H9 (cell line): ENCODE measurements around the gene POC1B. TPM values are rescaled to one million over a fixed set of nuclear protein-coding genes. Genes with fewer than 3 reads are reported as not detected.

Source experiments
- DNase-seq: peaks from one replicate; pipeline ENCODE4 v3.0.0-alpha.2; 2017
- H2AFZ ChIP-seq: one replicate; pipeline ENCODE4 v1.6.1; 2013; ENCODE audit warnings: mild to moderate bottlenecking, low read length, control low read depth, moderate library complexity
- H2AK5ac ChIP-seq: 2 replicates; pipeline ENCODE4 v1.6.1; 2013; ENCODE audit warnings: low read length, control low read depth, mixed read lengths; ENCODE audit not compliant: insufficient read length
- H2BK120ac ChIP-seq: one replicate; pipeline ENCODE4 v1.6.1; 2013; ENCODE audit warnings: low read depth, mild to moderate bottlenecking, low read length, control low read depth, inconsistent platforms; ENCODE audit not compliant: poor library complexity, severe bottlenecking
- H2BK12ac ChIP-seq: 2 replicates; pipeline ENCODE4 v1.6.1; 2013; ENCODE audit warnings: low read length, control low read depth, mixed read lengths, low read depth; ENCODE audit not compliant: insufficient read length
- H2BK15ac ChIP-seq: 2 replicates; pipeline ENCODE4 v1.6.1; 2013; ENCODE audit warnings: low read depth, low read length, control low read depth
- H2BK20ac ChIP-seq: one replicate; pipeline ENCODE4 v1.6.1; 2013; ENCODE audit warnings: low read depth, mild to moderate bottlenecking, low read length, control low read depth, inconsistent platforms; ENCODE audit not compliant: poor library complexity, severe bottlenecking
- H2BK5ac ChIP-seq: 2 replicates; pipeline ENCODE4 v1.6.1; 2013; ENCODE audit warnings: low read length, control low read depth, mixed read lengths; ENCODE audit not compliant: insufficient read length
- H3K14ac ChIP-seq: 2 replicates; pipeline ENCODE4 v1.6.1; 2013; ENCODE audit warnings: low read length, control low read depth; ENCODE audit not compliant: insufficient read depth
- H3K18ac ChIP-seq: 2 replicates; pipeline ENCODE4 v1.6.1; 2013; ENCODE audit warnings: low read depth, mild to moderate bottlenecking, mixed read lengths, low read length, control low read depth; ENCODE audit not compliant: insufficient read length
- H3K23ac ChIP-seq: 2 replicates; pipeline ENCODE4 v1.6.1; 2013; ENCODE audit warnings: low read length, control low read depth, mixed read lengths, low read depth; ENCODE audit not compliant: insufficient read length
- H3K23me2 ChIP-seq: 2 replicates; pipeline ENCODE4 v1.6.1; 2013; ENCODE audit warnings: low read depth, mild to moderate bottlenecking, mixed read lengths, low read length, control low read depth; ENCODE audit not compliant: insufficient read length, poor library complexity, severe bottlenecking
- H3K27ac ChIP-seq: 2 replicates; pipeline ENCODE4 v1.5.1; 2013; ENCODE audit warnings: low read length, control low read depth, mixed read lengths, low read depth; ENCODE audit not compliant: insufficient read length
- H3K27me3 ChIP-seq: 2 replicates; pipeline ENCODE4 v1.6.1; 2013; ENCODE audit warnings: low read length, control low read depth, inconsistent platforms; ENCODE audit not compliant: insufficient read depth
- H3K4ac ChIP-seq: 2 replicates; pipeline ENCODE4 v1.6.1; 2013; ENCODE audit warnings: low read depth, mild to moderate bottlenecking, control low read depth, inconsistent platforms, low read length, moderate library complexity
- H3K4me1 ChIP-seq: 2 replicates; pipeline ENCODE4 v1.6.1; 2013; ENCODE audit warnings: low read length, control low read depth, inconsistent platforms; ENCODE audit not compliant: insufficient read depth
- H3K4me2 ChIP-seq: 2 replicates; pipeline ENCODE4 v1.6.1; 2013; ENCODE audit warnings: low read length, control low read depth, mixed read lengths; ENCODE audit not compliant: insufficient read length, insufficient read depth
- H3K56ac ChIP-seq: 2 replicates; pipeline ENCODE4 v1.6.1; 2013; ENCODE audit warnings: low read depth, mild to moderate bottlenecking, mixed read lengths, low read length, control low read depth; ENCODE audit not compliant: insufficient read length
- H3K79me1 ChIP-seq: 2 replicates; pipeline ENCODE4 v1.6.1; 2013; ENCODE audit warnings: low read depth, mild to moderate bottlenecking, moderate library complexity, low read length, control low read depth, inconsistent platforms; ENCODE audit not compliant: insufficient read depth, poor library complexity, severe bottlenecking
- H3K79me2 ChIP-seq: 2 replicates; pipeline ENCODE4 v1.6.1; 2013; ENCODE audit warnings: low read length, control low read depth, inconsistent platforms; ENCODE audit not compliant: insufficient read depth
- H3K9ac ChIP-seq: 2 replicates; pipeline ENCODE4 v1.6.1; 2013; ENCODE audit warnings: low read length, control low read depth, mixed read lengths; ENCODE audit not compliant: insufficient read length; ENCODE audit errors: extremely low read depth
- H3K9me3 ChIP-seq: one replicate; pipeline ENCODE4 v1.6.1; 2013; ENCODE audit warnings: low read depth, low read length, inconsistent platforms; ENCODE audit not compliant: control insufficient read depth
- H3T11ph ChIP-seq: one replicate; pipeline ENCODE4 v1.6.1; 2013; ENCODE audit warnings: mild to moderate bottlenecking, low read length, control low read depth, inconsistent platforms
- H4K20me1 ChIP-seq: one replicate; pipeline ENCODE4 v1.6.1; 2013; ENCODE audit not compliant: control insufficient read depth, insufficient read length, insufficient read depth
- H4K5ac ChIP-seq: 2 replicates; pipeline ENCODE4 v1.6.1; 2013; ENCODE audit warnings: low read depth, mild to moderate bottlenecking, mixed read lengths, low read length, control low read depth; ENCODE audit not compliant: insufficient read length
- H4K8ac ChIP-seq: replicated peaks from 2 replicates; pipeline ENCODE4 v1.6.1; 2013; ENCODE audit warnings: low read length, control low read depth, mixed read lengths, low read depth; ENCODE audit not compliant: insufficient read length
- H4K91ac ChIP-seq: 2 replicates; pipeline ENCODE4 v1.6.1; 2013; ENCODE audit warnings: low read depth, mild to moderate bottlenecking, moderate library complexity, mixed read lengths, low read length, control low read depth; ENCODE audit not compliant: insufficient read length
- H3K27ac Mint-ChIP-seq, 3 experiments: 2 replicates in 2 of 3; 3 replicates in 1 of 3; pipeline ENCODE4 v1.8.0; 2020 to 2021; ENCODE audit warnings: mixed read lengths in 3 of 3, mild to moderate bottlenecking in 1 of 3, moderate library complexity in 1 of 3
- H3K27me3 Mint-ChIP-seq: 2 replicates; pipeline ENCODE4 v1.8.0; 2021; ENCODE audit warnings: low read depth, mild to moderate bottlenecking, moderate library complexity, mixed read lengths
- H3K36me3 Mint-ChIP-seq, 3 experiments: 2 replicates in 2 of 3; 3 replicates in 1 of 3; pipeline ENCODE4 v1.8.0; 2020 to 2021; ENCODE audit warnings: low read depth in 3 of 3, mixed read lengths in 3 of 3; ENCODE audit not compliant: insufficient read depth in 1 of 3
- H3K4me1 Mint-ChIP-seq, 2 experiments: 2 replicates each; pipeline ENCODE4 v1.8.0; 2020; ENCODE audit warnings: mixed read lengths in 2 of 2
- H3K4me3 Mint-ChIP-seq, 2 experiments: 2 replicates in 1 of 2; 3 replicates in 1 of 2; pipeline ENCODE4 v1.8.0; 2020 to 2021; ENCODE audit warnings: mild to moderate bottlenecking in 2 of 2, mixed read lengths in 2 of 2, moderate library complexity in 1 of 2
- H3K9me3 Mint-ChIP-seq, 2 experiments: 2 replicates in 1 of 2; 3 replicates in 1 of 2; pipeline ENCODE4 v1.8.0; 2020; ENCODE audit warnings: mild to moderate bottlenecking in 2 of 2, mixed read lengths in 2 of 2, moderate library complexity in 1 of 2
- CTCF ChIP-seq: fragments of 200-600 bp; sonication (generic); conservative IDR thresholded peaks from 3 replicates; pipeline ENCODE4 v1.8.0; 2021; ENCODE audit warnings: antibody characterized with exemption, mild to moderate bottlenecking
- WGBS: extraction: QIAGEN DNeasy Blood & Tissue Kit; methylation state at CpG from one replicate; pipeline ENCODE4 v1.1.7; 2013; ENCODE audit warnings: missing lambda C conversion rate, low lambda C conversion rate, mixed read lengths; ENCODE audit not compliant: insufficient read length; ENCODE audit errors: extremely low coverage; 5-methylcytosine and 5-hydroxymethylcytosine counted together
- total RNA-seq: library from RNA; stranded (reverse); gene quantifications from 2 replicates; pipeline ENCODE4 v1.2.1, GENCODE V29; 2021

Gene POC1B
- total RNA-seq, 1 experiment from 2014 or later = 12.5 TPM

- Histone ChIP-seq H2BK120ac (no peak overlapping the region), H3K79me2 (no peaks in the 10 kb centered on the region), H4K8ac (no peak overlapping the region), H3K23me2 (no peaks in the 10 kb centered on the region), H3T11ph (no peak overlapping the region), H3K4me1 (peaks cover 9% of the 10 kb centered on the region; the same call in 1 of the 2 replicates), H3K14ac (no peak overlapping the region), H3K23ac (no peak overlapping the region), H3K9me3 (no peaks in the 10 kb centered on the region), H4K20me1 (no peaks in the 10 kb centered on the region), H3K9ac (no peak overlapping the region), H3K4me2 (no peak overlapping the region), H3K27ac (no peak overlapping the region), H3K79me1 (no peaks in the 10 kb centered on the region), H4K91ac (no peak overlapping the region), H2BK20ac (no peak overlapping the region), H3K27me3 (no peaks in the 10 kb centered on the region), H2BK5ac (no peak overlapping the region), H2AFZ (no peak overlapping the region), H2AK5ac (no peak overlapping the region), H4K5ac (no peak overlapping the region), H3K4ac (no peak overlapping the region), H3K56ac (no peak overlapping the region), H2BK15ac (no peak overlapping the region), H2BK12ac (no peak overlapping the region), H3K18ac (no peak overlapping the region)
- no CpG with 5 or more reads among the region's 7 CpGs for WGBS
- Mint-ChIP-seq H3K4me1 (peaks cover 29 to 33% of the 10 kb centered on the region in 2 experiments), H3K36me3 (no peaks in the 10 kb centered on the region), H3K9me3 (no peaks in the 10 kb centered on the region), H3K27me3 (no peaks in the 10 kb centered on the region), H3K4me3 (peak overlapping the region in 1 of 2 experiments; percentile 1; a peak in 2 of 5 replicates), H3K27ac (peak overlapping the region in 1 of 3 experiments; percentile 68; a peak in 1 of 7 replicates)
- peak; percentile 34 for DNase-seq
- TF ChIP-seq CTCF = no peak
Observed at GRCh38 chr12:89454080-89454848, 71.6 kb downstream of the POC1B start.
